ENCODE measurements around the gene AMMECR1. TPM values are rescaled to one million over a fixed set of nuclear protein-coding genes. Genes with fewer than 3 reads are reported as not detected.

Gene AMMECR1
- total and polyA plus RNA-seq, 2 of the 8 experiments (the other 6 are each of a cell fraction or from before 2014, with no cell fraction given): 10.2 to 21.2 TPM

GRCh38 chrX:110210417-110211139 lies 107.3 kb downstream of the AMMECR1 start:
- Histone ChIP-seq H3K79me2 (ENCODE audit: control insufficient read depth in 1 of 2, insufficient read depth in 2 of 2, low read length in 2 of 2) (no peaks in the 10 kb centered on the region), H2AFZ (ENCODE audit: low read length) (no peak overlapping the region), H3K4me1 (replicated peaks in 1 of 4; ENCODE audit: control insufficient read depth in 3 of 4, insufficient read depth in 4 of 4, low read length in 3 of 4) (no peaks in the 10 kb centered on the region), H3K14ac (ENCODE audit: insufficient read length) (no peak overlapping the region), H4K20me1 (replicated peaks in 1 of 2; ENCODE audit: control insufficient read depth in 1 of 2, insufficient read depth in 2 of 2, low read length in 2 of 2) (no peaks in the 10 kb centered on the region), H2BK12ac (ENCODE audit: low read depth, low read length) (no peak overlapping the region), H2BK20ac (ENCODE audit: low read length) (no peak overlapping the region), H3K27me3 (replicated peaks in 1 of 4; ENCODE audit: control insufficient read depth in 3 of 4, extremely low read depth in 1 of 4, insufficient read depth in 3 of 4, low read length in 3 of 4) (no peaks in the 10 kb centered on the region), H4K91ac (replicated peaks; ENCODE audit: insufficient read length, low read length) (no peak overlapping the region), H3K4ac (replicated peaks; ENCODE audit: insufficient read length, low read depth, low read length) (no peak overlapping the region), H3K27ac (ENCODE audit: low read depth, low read length) (no peak overlapping the region), H3K4me3 (ENCODE audit: extremely low read depth in 1 of 4, insufficient read depth in 2 of 4, low read depth in 3 of 4, low read length in 4 of 4) (no peak overlapping the region), H3K4me2 (ENCODE audit: insufficient read depth in 1 of 2, low read depth in 2 of 2, low read length in 2 of 2) (no peak overlapping the region), H3K56ac (replicated peaks; ENCODE audit: insufficient read length, low read depth, low read length) (no peak overlapping the region), H2BK120ac (replicated peaks; ENCODE audit: low read depth, low read length) (no peak overlapping the region), H2BK15ac (ENCODE audit: low read length) (no peak overlapping the region), H3K23ac (ENCODE audit: insufficient read length) (no peak overlapping the region), H3K9me3 (ENCODE audit: insufficient read depth in 2 of 2, low read depth in 1 of 2, low read length in 1 of 2) (no peaks in the 10 kb centered on the region), H3K79me1 (ENCODE audit: low read depth, low read length) (no peaks in the 10 kb centered on the region), H3K9ac (replicated peaks in 1 of 4; ENCODE audit: extremely low read depth in 1 of 4, low read depth in 3 of 4, low read length in 3 of 4) (no peak overlapping the region), H4K8ac (ENCODE audit: extremely low read depth, insufficient read depth, low read length) (no peak overlapping the region), H2BK5ac (ENCODE audit: low read depth, low read length) (no peak overlapping the region), H3K36me3 (ENCODE audit: control insufficient read depth in 2 of 4, insufficient read depth in 4 of 4, low read length in 3 of 4) (no peaks in the 10 kb centered on the region; a peak in 1 of 8 replicates), H3K18ac (ENCODE audit: extremely low read depth, low read length) (no peak overlapping the region), H2AK5ac (ENCODE audit: low read depth, low read length) (no peak overlapping the region), H3K23me2 (ENCODE audit: low read depth, low read length) (no peaks in the 10 kb centered on the region), H4K5ac (ENCODE audit: insufficient read length, low read depth, low read length) (no peak overlapping the region)
- DNase-seq (ENCODE audit: low read depth in 1 of 2, low spot score in 2 of 2): no peak
- 67% methylated on average over 5 of the region's 5 CpGs; no CpG with 5 or more reads in 1 of the 2 experiments for WGBS, 2 experiments (ENCODE audit: extremely low coverage in 1 of 2, insufficient coverage in 1 of 2, insufficient read length in 1 of 2, insufficient replicate concordance in 2 of 2, low coverage in 1 of 2, low lambda C conversion rate in 2 of 2, missing lambda C conversion rate in 1 of 2)
- FAIRE-seq: peak; percentile 39
- ChIA-PET CTCF (ENCODE audit: partially characterized antibody) (interaction anchor here (0.6 to 2.1 kb wide), 9 partner anchors 15 to 198 kb away, joined by 3 to 8 read pairs (median 4); no protein-coding TSS in a partner anchor), POLR2A (ENCODE audit: partially characterized antibody) (interaction anchor here (1.1 to 1.2 kb wide), 2 partner anchors 28 to 107 kb away, joined by 4 read pairs; partner anchors contain the start of gene AMMECR1)
- TF ChIP-seq BACH1 (IDR thresholded peaks at IDR 0.05; ENCODE audit: low read length) (no peak), KDM5A (IDR thresholded peaks at IDR 0.05; ENCODE audit: low read length) (no peak), TAF7 (optimal IDR thresholded peaks at IDR 0.05; ENCODE audit: borderline replicate concordance, low read depth, low read length) (no peak), TCF12 (IDR thresholded peaks at IDR 0.05; ENCODE audit: low read depth, low read length) (no peak), KDM1A (IDR thresholded peaks at IDR 0.05; ENCODE audit: borderline replicate concordance, low read length) (no peak), CTBP2 (IDR thresholded peaks at IDR 0.05; ENCODE audit: borderline replicate concordance, insufficient read depth, insufficient read length, low read length) (no peak)
- TF ChIP-seq, protein P1, sequence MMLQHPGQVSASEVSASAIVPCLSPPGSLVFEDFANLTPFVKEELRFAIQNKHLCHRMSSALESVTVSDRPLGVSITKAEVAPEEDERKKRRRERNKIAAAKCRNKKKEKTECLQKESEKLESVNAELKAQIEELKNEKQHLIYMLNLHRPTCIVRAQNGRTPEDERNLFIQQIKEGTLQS (IDR thresholded peaks at IDR 0.05; ENCODE audit: insufficient read depth, low read depth, low read length): no peak
